Thyroid gland (tissue), 4 donors: ENCODE measurements around the gene HOXB7. TPM values are rescaled to one million over a fixed set of nuclear protein-coding genes. Genes with fewer than 3 reads are reported as not detected.

Experiments used
- DNase-seq, 2 donors: peaks; one replicate each; pipeline ENCODE4 v3.0.0-alpha.2; 2019
- H3K27ac ChIP-seq, 3 donors: fragments of 200-600 bp; sonication (generic); 1 replicate in 2 of 3; 2 replicates in 1 of 3; pipeline ENCODE4 v1.5.1; 2016 to 2019; ENCODE audit warnings: mild to moderate bottlenecking in 1 of 3, moderate library complexity in 1 of 3
- H3K27me3 ChIP-seq: fragments of 200-600 bp; sonication (generic); one replicate; pipeline ENCODE4 v1.5.1; 2019
- H3K36me3 ChIP-seq, 2 donors: fragments of 200-600 bp; sonication (generic); one replicate each; pipeline ENCODE4 v1.5.1; 2016 to 2019
- H3K4me1 ChIP-seq, 2 donors: fragments of 200-600 bp; sonication (generic); one replicate each; pipeline ENCODE4 v1.5.1; 2017 to 2019
- H3K4me3 ChIP-seq, 3 donors: fragments of 200-600 bp; sonication (generic); replicated peaks in 1 of 3; 1 replicate in 2 of 3; 2 replicates in 1 of 3; pipeline ENCODE4 v1.5.1; 2016; ENCODE audit warnings: mild to moderate bottlenecking in 1 of 3
- H3K9me3 ChIP-seq: fragments of 200-600 bp; sonication (generic); one replicate; pipeline ENCODE4 v1.5.1; 2017
- CTCF ChIP-seq, 6 experiments: fragments of 200-600 bp in 3 of 6; fragments of 450-650 bp in 3 of 6; sonication (generic) in 3 of 6; IDR thresholded peaks; one replicate each; pipeline ENCODE4 v1.5.1; 2016 to 2019; ENCODE audit warnings: antibody characterized with exemption in 6 of 6, mild to moderate bottlenecking in 2 of 6, inconsistent platforms in 1 of 6, moderate library complexity in 1 of 6
- POLR2A ChIP-seq, 2 donors: fragments of 450-650 bp; IDR thresholded peaks; one replicate each; pipeline ENCODE4 v1.6.1; 2017; ENCODE audit warnings: antibody characterized with exemption in 2 of 2, mild to moderate bottlenecking in 2 of 2, moderate library complexity in 1 of 2
- WGBS, 2 donors: methylation state at CpG; one replicate each; pipeline ENCODE4 v1.1.5; 2017; 5-methylcytosine and 5-hydroxymethylcytosine counted together
- intact Hi-C: fragments of 100-400 bp; cut with DNase I; formaldehyde crosslinking; loops from one replicate; pipeline ENCODE4 v1.15.1; 2023
- total RNA-seq, 4 donors: library from RNA; depleted of rRNA; stranded (reverse); fragments of >200 nt; gene quantifications; one replicate each; pipeline ENCODE4 v1.2.3, GENCODE V29; 2016

Gene HOXB7
- total RNA-seq: 1 to 10 TPM in 3 of 4 donors, not detected in 1; 1.0 to 2.8 (median 1.3) TPM

- DNase-seq: no peak
- peaks cover 13 to 41% of the 10 kb centered on the region in 2 donors for H3K4me1 ChIP-seq
- no peaks in the 10 kb centered on the region for H3K36me3 ChIP-seq
- TF ChIP-seq CTCF (IDR thresholded peaks at IDR 0.05) (no peak), POLR2A (IDR thresholded peaks at IDR 0.05) (no peak)
- H3K27me3 ChIP-seq: peaks cover 74% of the 10 kb centered on the region
- no peaks in the 10 kb centered on the region for H3K9me3 ChIP-seq
- H3K4me3 ChIP-seq: peak within 1 kb of the TSS in 1 of 3 donors; percentile 22
- intact Hi-C loops: loop anchor here (10.0 kb wide), 1 partner anchor 276 kb away; no protein-coding TSS in a partner anchor
- no peak within 1 kb of the TSS for H3K27ac ChIP-seq
- WGBS, 2 donors: 3 to 4% methylated on average over 46 to 66 of the region's 79 CpGs
Measured at GRCh38 chr17:48610282-48611211, at the start of gene HOXB7. Gene HOXB7 (minus strand): TSS chr17:48611017. CDS start chr17:48610918, 99 bp downstream.

GRCh38 chr17:48655913-48656312 lies 45.1 kb upstream of the HOXB7 start:
- H3K27ac ChIP-seq: no peak overlapping the region
- intact Hi-C loops: no loop called here
- DNase-seq: no peak
- H3K36me3 ChIP-seq: no peaks in the 10 kb centered on the region
- H3K4me1 ChIP-seq: no peaks in the 10 kb centered on the region
- no peak overlapping the region for H3K4me3 ChIP-seq
- H3K9me3 ChIP-seq: no peaks in the 10 kb centered on the region
- TF ChIP-seq POLR2A (IDR thresholded peaks at IDR 0.05) (no peak), CTCF (IDR thresholded peaks at IDR 0.05) (no peak)
- no peaks in the 10 kb centered on the region for H3K27me3 ChIP-seq

- no peak overlapping the region for H3K27ac ChIP-seq
- no peak for TF ChIP-seq POLR2A (IDR thresholded peaks at IDR 0.05)
- TF ChIP-seq CTCF (IDR thresholded peaks at IDR 0.05): no peak
- intact Hi-C loops: no loop called here
- no peak overlapping the region for H3K4me3 ChIP-seq
- 85 to 86% methylated on average over 1 of the region's 1 CpG for WGBS, 2 donors
- no peaks in the 10 kb centered on the region for H3K36me3 ChIP-seq
- H3K27me3 ChIP-seq: peaks cover 7% of the 10 kb centered on the region
- no peaks in the 10 kb centered on the region for H3K9me3 ChIP-seq
- DNase-seq: no peak
- peaks cover 0 to 9% of the 10 kb centered on the region in 2 donors for H3K4me1 ChIP-seq
Measured at GRCh38 chr17:48649741-48650140, 38.9 kb upstream of the HOXB7 start.

- Histone ChIP-seq H3K36me3 (no peaks in the 10 kb centered on the region), H3K4me3 (no peak overlapping the region), H3K27me3 (peaks cover 7% of the 10 kb centered on the region), H3K27ac (no peak overlapping the region), H3K4me1 (peaks cover 0 to 9% of the 10 kb centered on the region in 2 donors), H3K9me3 (no peaks in the 10 kb centered on the region)
- TF ChIP-seq CTCF (IDR thresholded peaks at IDR 0.05) (no peak), POLR2A (IDR thresholded peaks at IDR 0.05) (no peak)
- DNase-seq: no peak
- intact Hi-C loops: no loop called here
- WGBS, 2 donors: 52 to 62% methylated on average over 1 of the region's 1 CpG
Measured at GRCh38 chr17:48647963-48648245, 37.1 kb upstream of the HOXB7 start.
